GM23248 (cell line): Measurements from ENCODE around the gene PRKCQ.

Experiments
- EZH2 ChIP-seq: fragments of 200-600 bp; sonication (generic); IDR thresholded peaks from 2 replicates; pipeline ENCODE4 v1.6.1; 2018; ENCODE audit warnings: antibody characterized with exemption, mild to moderate bottlenecking; ENCODE audit not compliant: insufficient read depth, poor library complexity, severe bottlenecking
- EZH2phosphoT487 ChIP-seq: fragments of 200-600 bp; sonication (generic); IDR thresholded peaks from 2 replicates; pipeline ENCODE4 v1.6.1; 2018; ENCODE audit warnings: antibody characterized with exemption, moderate library complexity, mild to moderate bottlenecking, low read depth; ENCODE audit not compliant: insufficient read depth

GRCh38 chr10:6600224-6600987 is 20.3 kb upstream of the PRKCQ start:
- TF ChIP-seq EZH2 (no peak), EZH2phosphoT487 (no peak)
